HG03064 (cell line): Measurements from ENCODE around the gene EFCAB12.
A peak's percentile ranks its signal among the peaks of the same experiment; 100 is the strongest.

Experiments
- ATAC-seq: cut with Tn5 transposase; IDR thresholded peaks from one replicate; pipeline ENCODE4 v1.9.1; 2021; ENCODE audit warnings: low read depth; ENCODE audit not compliant: unreplicated experiment

Gene EFCAB12

DNA sequence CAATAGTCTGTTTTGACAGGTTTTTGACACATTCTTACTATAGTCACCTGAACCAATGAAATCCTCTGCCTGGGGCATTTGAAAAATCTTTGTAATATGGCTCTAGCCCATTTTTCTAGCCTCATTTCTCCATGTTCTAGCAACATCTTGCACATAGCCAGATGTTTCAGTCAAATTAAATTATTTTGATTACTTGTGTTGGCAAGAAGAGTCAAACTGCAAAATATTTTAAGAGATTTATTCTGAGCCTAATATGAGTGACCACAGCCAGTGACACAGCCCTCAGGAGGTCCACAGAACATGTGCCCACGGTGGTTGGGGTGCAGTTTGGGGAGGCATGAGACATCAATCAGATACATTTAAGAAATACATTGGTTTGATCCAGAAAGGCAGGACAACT lies 18.5 kb upstream of the EFCAB12 start:
- no peak for ATAC-seq

DNA sequence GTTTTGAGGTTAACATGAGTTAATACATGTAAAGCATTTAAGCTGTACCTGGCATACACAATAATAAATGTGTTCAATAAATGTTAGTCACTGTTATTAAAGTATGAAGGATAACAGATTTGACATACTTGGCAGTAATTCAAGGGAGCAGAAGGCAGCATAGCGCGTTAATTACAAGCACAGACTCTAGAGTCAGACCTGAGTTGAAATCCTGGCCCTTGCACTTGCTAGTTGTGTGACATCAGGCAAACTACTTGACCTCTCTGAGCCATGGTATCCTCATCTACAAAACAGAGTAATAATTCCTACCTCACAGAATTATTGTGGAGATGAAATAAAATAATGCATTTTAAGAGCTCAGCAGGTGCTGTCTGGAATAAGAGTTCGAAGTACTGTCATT lies 17.0 kb upstream of the EFCAB12 start:
- no peak for ATAC-seq

DNA sequence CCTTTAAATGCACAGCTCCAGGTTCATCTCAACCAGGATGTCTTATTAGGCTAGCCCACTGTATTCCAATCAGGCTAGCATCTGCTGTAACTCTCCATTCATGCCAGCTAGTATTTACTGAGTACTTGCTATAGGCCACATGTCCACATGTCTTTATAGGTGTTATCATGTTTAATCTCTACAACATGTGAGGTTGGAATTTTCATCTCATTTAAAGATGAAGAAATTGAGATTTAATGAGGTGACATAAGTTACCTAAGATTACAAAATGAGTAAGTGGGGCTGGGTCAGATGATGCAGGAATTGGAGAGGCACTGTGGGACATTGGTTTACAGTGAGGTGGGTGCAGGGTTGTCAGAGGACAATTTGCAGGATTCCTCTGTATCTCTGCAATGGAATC lies 14.5 kb upstream of the EFCAB12 start:
- ATAC-seq = no peak

DNA sequence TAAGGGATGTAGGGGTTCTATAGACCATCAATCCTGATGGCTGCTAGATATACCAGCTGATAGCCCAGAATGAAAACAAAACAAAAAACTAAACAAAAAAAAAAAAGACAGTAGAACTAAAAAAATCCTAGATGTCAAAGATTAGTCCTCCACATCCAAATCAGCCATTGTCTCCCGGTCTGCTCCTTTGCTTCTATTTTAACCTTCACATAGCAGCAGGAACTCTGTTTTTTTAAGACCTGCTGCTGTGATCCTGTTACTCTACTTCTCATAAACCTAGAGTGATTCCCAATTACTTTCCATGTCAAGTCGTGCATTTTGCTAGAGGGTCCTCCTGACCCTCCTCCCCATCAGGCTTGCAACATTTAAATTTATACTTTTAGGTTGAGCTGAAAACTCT lies 14.1 kb upstream of the EFCAB12 start:
- ATAC-seq = no peak

DNA sequence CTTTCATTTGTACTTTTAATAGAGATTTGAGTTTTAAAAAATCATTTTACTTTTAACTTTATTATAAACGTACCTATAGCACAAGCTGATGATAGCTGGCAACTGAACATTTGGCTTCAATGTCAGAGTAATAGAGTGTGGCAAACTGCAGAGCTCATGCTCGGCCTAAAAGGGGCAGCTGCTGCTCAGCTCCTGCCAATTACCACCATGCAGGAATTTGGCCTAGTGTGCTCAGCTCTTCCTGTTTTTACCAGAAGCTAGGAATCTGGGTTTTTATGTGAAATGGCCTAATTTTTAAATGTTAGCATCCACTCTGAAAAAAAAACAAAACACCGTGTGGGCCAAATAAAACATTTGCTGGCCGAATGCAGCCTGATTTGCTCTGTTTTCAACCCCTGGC lies 13.3 kb upstream of the EFCAB12 start:
- no peak for ATAC-seq

DNA sequence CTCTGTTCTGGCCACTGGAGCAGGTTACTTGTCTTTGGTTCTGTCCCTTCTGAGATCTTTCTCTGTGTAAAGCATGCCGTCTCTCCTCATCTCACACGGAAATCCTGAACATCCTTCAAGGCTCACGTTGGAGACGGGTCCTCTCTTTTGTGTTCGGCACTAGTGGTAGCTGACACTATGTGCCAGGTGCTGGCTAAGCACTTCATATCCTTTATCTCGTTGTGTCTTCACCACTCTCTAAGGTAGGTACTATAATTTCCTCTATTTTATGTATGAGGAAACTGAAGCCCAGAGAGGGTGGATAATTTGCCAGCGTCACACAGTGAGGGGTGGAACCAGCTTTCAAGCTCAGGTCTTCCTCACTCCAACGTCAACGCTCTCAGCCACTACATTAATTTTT lies 12.8 kb upstream of the EFCAB12 start:
- no peak for ATAC-seq

- no peak for ATAC-seq
Measured at GRCh38 chr3:129440618-129441190, 12.3 kb upstream of the EFCAB12 start.

- peak; percentile 78 for ATAC-seq
Measured at GRCh38 chr3:129439817-129440617, 11.6 kb upstream of the EFCAB12 start, which contains the start of the genes IFT122 and MBD4. Gene IFT122 (plus strand): TSS chr3:129440224. CDS start chr3:129440331, 107 bp downstream. Gene MBD4 (minus strand): TSS chr3:129439948. CDS start chr3:129439833, 115 bp downstream.

GRCh38 chr3:129439226-129439816 lies 10.9 kb upstream of the EFCAB12 start:
- peak; percentile 14 for ATAC-seq

DNA sequence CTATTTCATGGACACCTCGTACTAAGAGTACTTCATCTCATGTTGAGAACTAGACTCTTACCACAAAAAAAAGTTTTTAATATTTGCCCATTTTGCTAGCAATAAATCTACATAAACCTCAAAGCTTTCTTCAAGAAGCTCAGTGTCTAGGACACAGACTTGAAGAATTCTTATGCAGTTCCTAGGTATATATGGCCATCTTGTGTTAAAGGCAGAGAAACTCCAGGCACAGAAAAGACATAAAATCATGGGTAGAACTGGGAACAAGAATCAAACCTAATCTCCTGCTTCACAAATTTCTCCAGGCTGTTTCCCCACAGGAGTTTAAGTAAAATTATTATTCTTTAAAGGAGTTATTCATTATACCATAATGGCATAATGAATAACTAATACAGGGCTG lies 6.9 kb upstream of the EFCAB12 start:
- ATAC-seq = no peak

DNA sequence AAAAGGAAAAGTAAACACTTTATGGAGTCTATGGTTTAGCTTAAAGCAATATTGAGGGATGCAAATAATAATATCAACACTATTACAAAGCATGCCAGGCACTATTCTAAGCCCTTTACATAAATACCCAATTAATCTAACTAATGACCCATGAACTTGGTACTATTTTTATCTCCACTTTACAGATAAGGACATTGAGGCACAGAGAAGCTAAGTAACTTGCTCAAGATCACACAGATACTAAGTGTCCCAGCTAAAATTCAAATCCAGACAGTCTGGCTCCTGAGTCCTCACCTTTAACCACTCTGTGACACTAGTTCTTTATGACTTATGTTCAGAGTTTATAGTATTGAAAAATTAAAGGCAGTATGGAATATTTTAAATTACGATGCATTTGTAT lies 5.7 kb upstream of the EFCAB12 start:
- ATAC-seq = no peak

- ATAC-seq = no peak
Measured at GRCh38 chr3:129433565-129433964, 5.1 kb upstream of the EFCAB12 start.

GRCh38 chr3:129432671-129433070 lies 4.2 kb upstream of the EFCAB12 start:
- no peak for ATAC-seq

DNA sequence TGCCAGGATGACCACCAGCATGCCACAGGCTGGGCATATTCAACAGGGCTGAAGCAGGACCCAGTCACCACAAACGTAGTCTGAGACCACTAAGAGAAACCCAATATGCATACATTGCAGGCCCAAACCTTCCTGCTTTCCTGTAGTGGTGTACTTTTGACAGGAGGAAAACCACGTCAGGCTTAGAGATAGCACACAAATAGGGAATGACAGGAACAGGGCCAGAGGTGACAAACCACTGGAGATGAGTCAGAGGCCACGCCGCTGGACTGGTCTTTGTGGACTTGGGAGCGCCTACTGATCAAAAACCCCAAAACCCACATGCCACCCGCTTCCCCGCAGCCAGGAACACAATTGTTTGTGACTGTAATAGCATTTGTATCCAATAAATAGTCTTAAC lies 3.6 kb upstream of the EFCAB12 start:
- no peak for ATAC-seq

GRCh38 chr3:129429602-129430001 lies 1.2 kb upstream of the EFCAB12 start:
- ATAC-seq = no peak

DNA sequence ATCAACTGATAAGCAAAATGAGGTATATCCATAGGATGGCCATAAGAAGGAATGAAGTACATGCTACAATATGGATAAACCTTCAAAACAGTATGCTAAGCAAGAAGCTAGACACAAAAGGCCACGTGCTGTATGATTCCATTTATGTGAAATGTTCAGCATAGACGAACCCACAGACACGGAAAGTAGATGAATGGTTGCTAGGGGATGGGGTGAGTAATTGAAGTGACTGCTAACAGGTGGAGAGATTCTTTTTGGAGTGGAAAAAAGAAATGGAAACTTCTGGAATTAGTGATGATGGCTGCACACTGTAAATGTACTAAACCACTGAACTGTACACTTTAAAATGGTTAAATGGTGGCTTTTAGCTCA lies 630 bp upstream of the EFCAB12 start:
- no peak for ATAC-seq

DNA sequence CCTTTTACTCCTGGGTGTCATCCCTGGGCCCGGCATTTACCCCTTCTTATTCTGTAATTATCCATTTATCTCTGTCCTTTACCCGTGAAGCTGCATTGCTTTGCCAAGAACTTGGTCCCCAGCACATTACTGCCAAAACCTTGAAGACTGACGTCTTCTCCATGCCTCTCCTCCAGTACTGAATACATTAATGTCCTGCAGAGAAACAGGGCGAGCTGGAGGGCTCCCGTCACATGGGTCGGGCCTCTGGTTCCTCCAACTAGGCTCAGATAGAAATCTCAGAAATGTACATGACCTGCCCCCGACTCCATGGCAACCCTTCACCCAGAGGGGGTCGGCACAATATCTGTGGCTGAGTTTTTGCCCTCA lies 445 bp downstream of the EFCAB12 start:
- no peak for ATAC-seq

DNA sequence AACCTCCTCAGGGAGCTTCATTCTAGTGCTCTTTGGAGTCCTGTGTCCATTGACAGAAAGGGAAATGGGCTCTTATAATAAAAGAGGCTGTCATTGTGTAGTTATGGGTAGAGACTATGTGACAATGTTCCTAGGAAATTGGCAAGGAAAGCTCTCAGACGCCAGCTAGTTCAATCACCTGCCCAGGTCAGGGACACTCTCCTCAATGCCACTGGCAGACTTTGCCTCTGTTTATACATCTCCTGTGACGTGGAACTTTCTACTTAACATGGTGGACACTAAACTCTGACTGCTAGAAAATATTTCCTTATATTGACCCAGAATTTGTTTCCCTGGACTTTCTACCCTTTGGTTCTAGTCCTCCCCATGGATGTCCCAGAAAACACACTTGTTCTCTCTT lies 2.8 kb downstream of the EFCAB12 start:
- no peak for ATAC-seq

- no peak for ATAC-seq
Measured at GRCh38 chr3:129425213-129425612, 3.2 kb downstream of the EFCAB12 start.

GRCh38 chr3:129424185-129424841 lies 4.1 kb downstream of the EFCAB12 start:
- no peak for ATAC-seq

DNA sequence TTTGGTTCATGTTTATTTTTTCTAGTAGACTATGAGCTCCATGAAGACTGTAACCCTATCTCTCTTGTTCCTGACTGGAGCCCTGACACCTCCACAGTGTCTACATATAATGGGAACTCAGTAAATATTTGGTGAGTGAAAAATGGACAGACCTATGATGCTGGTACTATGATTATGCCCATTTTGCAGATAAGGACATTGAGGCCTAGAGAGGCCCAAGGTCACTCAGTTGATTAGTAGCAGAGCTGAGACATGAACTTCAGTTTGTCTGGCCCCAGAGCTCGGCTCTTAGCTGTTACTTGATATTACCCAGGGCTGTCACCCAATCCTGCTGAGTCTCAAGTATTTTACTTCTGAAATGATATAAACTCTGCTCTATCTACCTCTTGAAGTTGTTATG lies 5.5 kb downstream of the EFCAB12 start:
- ATAC-seq = no peak
